Measurements from ENCODE around the gene FAHD2A.
"Not testable (repeated sequence)": the region's sequence is repeated elsewhere in the genome, so short reads cannot be mapped to it uniquely, and the experiment has no call there.

Gene FAHD2A

GRCh38 chr2:95435162-95435871 lies 32.8 kb downstream of the FAHD2A start:
- H3K4me3 Mint-ChIP-seq, H3K9me3 Mint-ChIP-seq, H3K36me3 Mint-ChIP-seq, H3K27me3 Mint-ChIP-seq, H3K27ac Mint-ChIP-seq, H3K4me1 Mint-ChIP-seq: not testable (repeated sequence)

DNA sequence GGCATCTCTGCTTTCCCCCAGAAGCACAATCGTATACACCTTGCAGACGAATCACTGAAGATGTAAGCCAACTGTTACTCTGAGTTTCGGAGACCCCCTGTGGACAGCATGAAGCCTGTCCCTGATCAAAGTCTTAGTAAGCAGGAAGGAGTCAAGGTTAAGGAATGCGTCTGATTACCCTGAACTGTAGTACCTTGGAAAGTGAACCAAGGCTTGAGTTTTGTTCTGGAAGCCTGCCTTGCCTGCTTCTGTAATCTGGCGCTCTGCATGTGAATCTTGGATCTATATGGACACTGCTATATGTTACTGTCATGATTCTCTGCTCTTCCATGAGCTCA lies 33.3 kb downstream of the FAHD2A start:
- not testable (repeated sequence) for H3K27me3 Mint-ChIP-seq, H3K4me3 Mint-ChIP-seq, H3K27ac Mint-ChIP-seq, H3K4me1 Mint-ChIP-seq, H3K9me3 Mint-ChIP-seq, H3K36me3 Mint-ChIP-seq

- not testable (repeated sequence) for H3K36me3 Mint-ChIP-seq, H3K4me1 Mint-ChIP-seq, H3K9me3 Mint-ChIP-seq, H3K4me3 Mint-ChIP-seq, H3K27me3 Mint-ChIP-seq, H3K27ac Mint-ChIP-seq
These were observed 40.1 kb downstream of the FAHD2A start for GRCh38 chr2:95442474-95443099.

- H3K4me1 Mint-ChIP-seq, H3K36me3 Mint-ChIP-seq, H3K9me3 Mint-ChIP-seq, H3K27me3 Mint-ChIP-seq, H3K27ac Mint-ChIP-seq, H3K4me3 Mint-ChIP-seq: not testable (repeated sequence)
These were observed 42.8 kb downstream of the FAHD2A start for GRCh38 chr2:95445317-95445716.

DNA sequence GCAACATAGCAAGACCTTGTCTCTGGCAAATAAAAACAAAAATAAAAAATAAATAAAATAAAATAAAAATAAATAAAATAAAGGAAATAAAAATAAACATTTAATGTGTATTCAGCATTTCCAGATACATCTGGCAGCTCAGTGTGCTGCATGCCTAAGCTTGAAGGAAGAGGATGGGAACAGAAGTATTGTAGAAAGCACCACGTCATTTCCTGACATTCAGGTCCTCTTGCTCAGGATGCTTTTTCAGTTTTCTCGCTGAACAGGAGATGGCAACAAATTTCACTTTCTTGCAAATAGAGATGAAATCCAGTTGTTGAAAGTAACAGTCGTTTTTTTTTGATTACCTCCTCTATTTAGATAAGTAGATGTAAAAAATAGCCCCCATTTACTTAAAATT lies 60.8 kb downstream of the FAHD2A start:
- not testable (repeated sequence) for H3K27ac Mint-ChIP-seq, H3K9me3 Mint-ChIP-seq, H3K4me3 Mint-ChIP-seq, H3K36me3 Mint-ChIP-seq, H3K4me1 Mint-ChIP-seq, H3K27me3 Mint-ChIP-seq

Measured in activated naive CD4-positive, alpha-beta T cell treated with anti-CD3 and anti-CD28 coated beads, Interleukin-2, amount 50 U/mL, for 24 hours (primary cell).